ENCODE measurements around the gene CABS1. TPM values are rescaled to one million over a fixed set of nuclear protein-coding genes. Genes with fewer than 3 reads are reported as not detected.

Gene CABS1
- total RNA-seq, 1 experiment from 2014 or later = not detected

DNA sequence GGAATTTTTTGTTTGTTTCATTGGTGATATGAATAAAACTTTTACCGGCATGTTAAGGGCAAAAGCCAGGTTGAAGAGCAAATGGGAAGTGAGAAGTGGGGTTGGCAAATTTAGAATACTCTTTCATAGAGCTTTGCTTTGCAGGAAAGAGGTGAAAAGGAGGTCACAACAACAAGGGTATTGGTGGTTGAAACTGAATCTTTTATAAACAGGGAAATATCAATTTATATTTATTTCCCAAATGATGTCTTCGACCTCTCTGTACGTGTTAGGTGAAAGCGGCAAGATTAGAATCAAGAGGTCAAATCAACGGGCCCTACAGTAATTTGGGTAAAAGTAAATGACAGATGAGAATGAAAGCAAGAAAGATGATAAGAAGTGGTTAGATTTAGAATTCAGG, 29.2 kb downstream of the CABS1 start:
- Histone ChIP-seq H3K79me2 (ENCODE audit: low read length) (no peaks in the 10 kb centered on the region), H4K20me1 (ENCODE audit: insufficient read depth, low read depth, low read length) (no peaks in the 10 kb centered on the region), H3K27ac (ENCODE audit: low read length) (no peak overlapping the region), H3K36me3 (ENCODE audit: insufficient read depth, low read length) (no peaks in the 10 kb centered on the region), H3K4me1 (ENCODE audit: low read length) (no peaks in the 10 kb centered on the region), H3K4me3 (ENCODE audit: low read length) (no peak overlapping the region), H3K27me3 (ENCODE audit: low read length) (no peaks in the 10 kb centered on the region), H2AFZ (ENCODE audit: low read length) (no peak overlapping the region), H3K9ac (ENCODE audit: low read length) (no peak overlapping the region), H3K9me2 (replicated peaks; ENCODE audit: insufficient read depth, low read length) (no peaks in the 10 kb centered on the region), H3K9me3 (ENCODE audit: low read length) (no peaks in the 10 kb centered on the region), H3K4me2 (ENCODE audit: low read depth, low read length, poor library complexity, severe bottlenecking) (no peak overlapping the region)
- no peak for DNase-seq

DNA sequence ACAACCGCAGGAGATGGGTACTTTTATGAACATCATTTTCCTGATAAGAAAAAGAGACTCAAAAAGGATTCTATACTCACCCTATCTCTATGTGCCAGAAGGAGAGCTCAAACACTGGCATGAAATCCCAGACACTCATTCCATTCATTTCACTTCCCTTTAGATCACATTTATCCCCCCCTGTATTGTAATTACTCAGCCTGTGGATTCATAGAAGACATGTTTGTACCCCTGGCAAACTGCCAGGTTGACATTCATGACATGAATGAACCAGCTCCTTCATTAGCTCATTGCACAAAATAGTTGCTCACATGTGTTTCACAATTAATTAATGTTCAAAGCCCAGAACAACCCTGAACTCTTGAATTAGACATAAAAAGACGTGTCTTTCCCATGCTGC, 30.7 kb downstream of the CABS1 start:
- no peak overlapping the region for H3K4me2 ChIP-seq (ENCODE audit: low read depth, low read length, poor library complexity, severe bottlenecking)
- no peaks in the 10 kb centered on the region for H3K36me3 ChIP-seq (ENCODE audit: insufficient read depth, low read length)
- no peaks in the 10 kb centered on the region for H4K20me1 ChIP-seq (ENCODE audit: insufficient read depth, low read depth, low read length)
- H3K4me3 ChIP-seq (ENCODE audit: low read length) = no peak overlapping the region
- no peak overlapping the region for H2AFZ ChIP-seq (ENCODE audit: low read length)
- H3K9ac ChIP-seq (ENCODE audit: low read length) = no peak overlapping the region
- no peaks in the 10 kb centered on the region for H3K79me2 ChIP-seq (ENCODE audit: low read length)
- H3K9me3 ChIP-seq (ENCODE audit: low read length) = no peaks in the 10 kb centered on the region
- no peaks in the 10 kb centered on the region for H3K27me3 ChIP-seq (ENCODE audit: low read length)
- no peak for DNase-seq
- H3K27ac ChIP-seq (ENCODE audit: low read length) = no peak overlapping the region
- H3K9me2 ChIP-seq (replicated peaks; ENCODE audit: insufficient read depth, low read length) = no peaks in the 10 kb centered on the region
- no peaks in the 10 kb centered on the region for H3K4me1 ChIP-seq (ENCODE audit: low read length)

DNA sequence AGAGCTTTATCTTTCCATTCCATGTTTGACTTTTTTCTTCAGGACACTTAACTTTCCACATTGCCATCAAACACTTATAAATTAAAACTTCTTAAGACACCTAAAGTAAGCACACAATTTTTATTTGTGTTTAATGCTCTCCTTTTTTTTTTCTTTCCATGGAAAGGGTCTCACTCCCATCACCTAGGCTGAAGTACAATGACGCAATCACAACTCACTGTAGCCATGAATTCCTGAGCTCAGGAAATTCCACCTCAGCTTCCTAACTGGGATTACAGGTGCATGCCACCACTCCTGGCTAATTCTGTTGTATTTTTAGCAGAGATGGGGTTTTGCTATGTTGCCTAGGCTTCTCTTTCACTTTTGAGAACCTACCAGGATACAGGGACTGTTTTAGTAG, 33.0 kb downstream of the CABS1 start:
- H3K9me3 ChIP-seq (ENCODE audit: low read length) = no peaks in the 10 kb centered on the region

DNA sequence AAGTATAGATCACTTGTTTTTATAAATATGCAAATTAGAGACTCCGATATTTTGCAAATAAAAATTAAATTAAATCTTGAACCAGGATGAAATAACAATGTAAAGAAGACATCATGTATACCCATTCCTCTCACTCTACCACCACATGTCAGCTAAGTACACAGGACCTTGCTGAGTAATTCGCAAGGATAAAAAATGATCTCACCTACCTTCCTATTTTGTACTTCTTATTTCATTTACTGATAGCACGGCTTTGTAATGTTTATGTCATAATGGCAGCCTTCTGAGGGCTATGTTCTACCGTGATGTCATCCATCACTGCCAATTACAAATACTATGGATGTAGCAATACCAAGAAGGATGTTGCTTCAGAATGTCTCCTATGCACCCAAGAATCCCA, 37.2 kb downstream of the CABS1 start:
- Histone ChIP-seq H3K9ac (ENCODE audit: low read length) (no peak overlapping the region), H3K9me3 (ENCODE audit: low read length) (no peaks in the 10 kb centered on the region), H3K4me1 (ENCODE audit: low read length) (no peaks in the 10 kb centered on the region), H3K9me2 (replicated peaks; ENCODE audit: insufficient read depth, low read length) (no peaks in the 10 kb centered on the region), H3K27ac (ENCODE audit: low read length) (no peak overlapping the region), H3K36me3 (ENCODE audit: insufficient read depth, low read length) (no peaks in the 10 kb centered on the region), H3K4me2 (ENCODE audit: low read depth, low read length, poor library complexity, severe bottlenecking) (no peak overlapping the region), H3K27me3 (ENCODE audit: low read length) (no peaks in the 10 kb centered on the region), H2AFZ (ENCODE audit: low read length) (no peak overlapping the region), H3K79me2 (ENCODE audit: low read length) (no peaks in the 10 kb centered on the region), H4K20me1 (ENCODE audit: insufficient read depth, low read depth, low read length) (no peaks in the 10 kb centered on the region), H3K4me3 (ENCODE audit: low read length) (no peak overlapping the region)
- DNase-seq = no peak

More for the DNA sequence above, 33.0 kb downstream of the CABS1 start:
- DNase-seq = no peak
- Histone ChIP-seq H3K9me2 (replicated peaks; ENCODE audit: insufficient read depth, low read length) (no peaks in the 10 kb centered on the region), H3K9ac (ENCODE audit: low read length) (no peak overlapping the region), H3K79me2 (ENCODE audit: low read length) (no peaks in the 10 kb centered on the region), H3K4me3 (ENCODE audit: low read length) (no peak overlapping the region), H3K27me3 (ENCODE audit: low read length) (no peaks in the 10 kb centered on the region), H2AFZ (ENCODE audit: low read length) (no peak overlapping the region), H3K4me1 (ENCODE audit: low read length) (no peaks in the 10 kb centered on the region), H3K4me2 (ENCODE audit: low read depth, low read length, poor library complexity, severe bottlenecking) (no peak overlapping the region), H4K20me1 (ENCODE audit: insufficient read depth, low read depth, low read length) (no peaks in the 10 kb centered on the region), H3K27ac (ENCODE audit: low read length) (no peak overlapping the region), H3K36me3 (ENCODE audit: insufficient read depth, low read length) (no peaks in the 10 kb centered on the region)

DNA sequence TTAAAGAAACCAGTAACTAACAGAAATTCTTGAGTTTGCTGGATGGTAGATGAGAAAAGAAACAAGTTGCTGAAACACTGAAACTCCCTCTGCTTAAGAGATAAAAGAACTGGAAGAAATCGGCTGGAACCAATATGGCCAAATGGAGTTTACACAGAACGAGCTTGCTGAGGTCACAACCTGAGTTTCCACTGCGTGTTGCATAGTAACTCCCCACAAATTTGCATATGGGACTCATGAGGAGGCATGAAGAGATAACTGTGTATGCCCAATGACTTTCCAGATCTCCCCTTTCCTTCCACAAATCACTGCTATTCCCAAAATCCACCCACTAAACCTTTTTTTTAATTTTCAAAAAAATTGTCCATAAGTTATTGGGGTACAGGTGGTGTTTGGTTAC, 38.0 kb downstream of the CABS1 start:
- H3K27me3 ChIP-seq (ENCODE audit: low read length) = no peaks in the 10 kb centered on the region
- no peaks in the 10 kb centered on the region for H3K36me3 ChIP-seq (ENCODE audit: insufficient read depth, low read length)
- H3K4me1 ChIP-seq (ENCODE audit: low read length) = no peaks in the 10 kb centered on the region
- H3K9ac ChIP-seq (ENCODE audit: low read length) = no peak overlapping the region
- no peaks in the 10 kb centered on the region for H4K20me1 ChIP-seq (ENCODE audit: insufficient read depth, low read depth, low read length)
- H3K9me3 ChIP-seq (ENCODE audit: low read length) = no peaks in the 10 kb centered on the region
- H3K9me2 ChIP-seq (replicated peaks; ENCODE audit: insufficient read depth, low read length) = no peaks in the 10 kb centered on the region
- DNase-seq = no peak
- no peak overlapping the region for H3K4me3 ChIP-seq (ENCODE audit: low read length)
- no peak overlapping the region for H2AFZ ChIP-seq (ENCODE audit: low read length)
- no peak overlapping the region for H3K4me2 ChIP-seq (ENCODE audit: low read depth, low read length, poor library complexity, severe bottlenecking)
- H3K27ac ChIP-seq (ENCODE audit: low read length) = no peak overlapping the region
- H3K79me2 ChIP-seq (ENCODE audit: low read length) = no peaks in the 10 kb centered on the region

DNA sequence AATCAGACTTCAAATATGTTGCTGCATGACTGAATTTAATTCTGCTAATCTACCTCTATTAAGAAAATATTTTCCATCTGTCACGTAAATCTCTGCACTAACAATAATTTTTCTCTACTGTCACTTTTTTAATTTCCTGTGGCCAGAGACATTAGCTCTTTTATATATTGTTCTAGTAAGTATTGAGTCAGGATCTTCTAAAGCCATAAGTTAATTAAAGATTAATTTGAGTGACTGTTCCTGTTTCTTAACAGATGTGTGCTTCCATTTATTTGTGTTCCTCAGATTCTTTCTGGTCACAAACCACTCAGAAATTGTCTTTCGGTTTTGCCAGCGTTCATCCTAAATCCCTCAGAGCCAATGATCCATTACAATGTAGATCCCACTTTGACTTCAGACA, 45.8 kb downstream of the CABS1 start:
- no peak overlapping the region for H3K9ac ChIP-seq (ENCODE audit: low read length)

DNA sequence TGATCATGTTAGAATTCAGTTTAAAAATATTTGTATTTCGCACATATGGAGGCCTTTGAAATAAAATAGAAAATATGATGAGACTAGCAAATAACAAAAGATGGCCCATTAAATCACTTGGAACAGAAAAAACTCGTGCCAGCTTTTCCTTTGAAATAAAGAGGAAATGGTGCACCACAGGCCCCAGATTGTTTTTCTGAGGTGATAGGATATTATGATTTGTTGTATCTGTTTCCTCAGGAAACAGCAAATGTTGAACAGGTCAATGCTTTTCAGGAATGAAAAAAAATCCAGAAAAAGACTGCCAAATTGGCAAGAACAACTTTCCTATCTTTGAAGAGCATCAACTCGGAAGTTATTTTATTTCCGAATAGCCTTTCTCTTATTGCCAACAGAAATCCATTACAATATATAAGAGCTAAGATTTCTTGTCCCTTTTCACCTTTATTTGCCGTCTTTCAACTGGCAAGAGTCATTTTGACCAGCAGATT, 48.0 kb downstream of the CABS1 start, which contains the start of gene SMR3B:
TSS of gene SMR3B (plus strand) at position 441 of the 491 bp plus-strand sequence. CDS start 1,380 bp downstream, outside the sequence.
- DNase-seq = no peak
- H3K79me2 ChIP-seq (ENCODE audit: low read length) = no peaks in the 10 kb centered on the region
- H3K4me3 ChIP-seq (ENCODE audit: low read length) = no peak within 1 kb of the TSS
- H3K9ac ChIP-seq (ENCODE audit: low read length) = no peak within 1 kb of the TSS
- no peaks in the 10 kb centered on the region for H4K20me1 ChIP-seq (ENCODE audit: insufficient read depth, low read depth, low read length)
- H3K9me2 ChIP-seq (replicated peaks; ENCODE audit: insufficient read depth, low read length) = no peaks in the 10 kb centered on the region
- H3K4me2 ChIP-seq (ENCODE audit: low read depth, low read length, poor library complexity, severe bottlenecking) = no peak within 1 kb of the TSS
- H3K4me1 ChIP-seq (ENCODE audit: low read length) = no peaks in the 10 kb centered on the region
- H3K27ac ChIP-seq (ENCODE audit: low read length) = no peak within 1 kb of the TSS
- H3K36me3 ChIP-seq (ENCODE audit: insufficient read depth, low read length) = no peaks in the 10 kb centered on the region
- no peaks in the 10 kb centered on the region for H3K9me3 ChIP-seq (ENCODE audit: low read length)
- no peaks in the 10 kb centered on the region for H3K27me3 ChIP-seq (ENCODE audit: low read length)
- H2AFZ ChIP-seq (ENCODE audit: low read length) = no peak within 1 kb of the TSS

More for the DNA sequence above, 45.8 kb downstream of the CABS1 start:
- DNase-seq = no peak
- Histone ChIP-seq H3K4me2 (ENCODE audit: low read depth, low read length, poor library complexity, severe bottlenecking) (no peak overlapping the region), H3K27ac (ENCODE audit: low read length) (no peak overlapping the region), H3K4me3 (ENCODE audit: low read length) (no peak overlapping the region), H3K9me2 (replicated peaks; ENCODE audit: insufficient read depth, low read length) (no peaks in the 10 kb centered on the region), H3K27me3 (ENCODE audit: low read length) (no peaks in the 10 kb centered on the region), H2AFZ (ENCODE audit: low read length) (no peak overlapping the region), H4K20me1 (ENCODE audit: insufficient read depth, low read depth, low read length) (no peaks in the 10 kb centered on the region), H3K36me3 (ENCODE audit: insufficient read depth, low read length) (no peaks in the 10 kb centered on the region), H3K79me2 (ENCODE audit: low read length) (no peaks in the 10 kb centered on the region), H3K4me1 (ENCODE audit: low read length) (no peaks in the 10 kb centered on the region), H3K9me3 (ENCODE audit: low read length) (no peaks in the 10 kb centered on the region)

Measured in Karpas-422 (cell line).